ENCODE results near the gene IMMP2L.

The IMMP2L gene

DNA sequence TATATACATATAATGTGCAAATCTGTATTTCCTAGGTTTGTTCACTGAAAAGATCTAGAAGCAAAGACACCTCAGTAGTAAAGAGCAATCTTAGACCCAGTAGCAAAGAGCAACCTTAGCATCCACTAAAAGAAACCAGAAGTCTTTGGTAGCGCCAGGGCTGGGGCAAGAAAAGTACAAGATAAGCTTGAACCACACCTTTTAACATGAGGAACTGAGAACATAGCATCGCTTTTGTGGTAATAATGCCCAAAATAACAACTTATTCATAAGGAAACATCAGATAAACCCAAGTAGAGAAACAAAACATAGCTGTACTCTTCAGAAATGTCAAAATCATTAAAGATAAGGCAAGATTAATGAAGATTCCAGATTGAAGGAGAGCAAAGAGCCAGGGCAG, 173.4 kb downstream of the IMMP2L start:
- no peak for DNase-seq

DNA sequence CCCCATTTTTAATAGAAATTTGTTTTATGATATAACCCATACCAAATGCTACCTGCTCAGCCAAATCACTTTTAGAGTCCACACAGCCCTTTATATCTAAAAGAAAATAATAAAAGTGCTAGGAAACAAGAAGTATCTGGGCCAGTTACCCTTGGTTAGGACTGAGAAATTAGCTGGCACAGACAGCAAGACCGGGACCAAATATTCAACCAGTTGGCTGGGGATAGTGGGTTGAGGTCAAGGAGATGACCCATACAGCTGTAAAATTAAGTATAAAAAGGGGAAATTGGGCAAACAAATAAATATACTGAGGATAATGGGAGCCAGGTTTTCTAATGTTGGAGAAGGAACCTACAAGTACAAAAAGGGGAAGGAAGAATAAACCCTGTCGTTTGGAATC, 174.3 kb downstream of the IMMP2L start:
- no peak for DNase-seq

DNA sequence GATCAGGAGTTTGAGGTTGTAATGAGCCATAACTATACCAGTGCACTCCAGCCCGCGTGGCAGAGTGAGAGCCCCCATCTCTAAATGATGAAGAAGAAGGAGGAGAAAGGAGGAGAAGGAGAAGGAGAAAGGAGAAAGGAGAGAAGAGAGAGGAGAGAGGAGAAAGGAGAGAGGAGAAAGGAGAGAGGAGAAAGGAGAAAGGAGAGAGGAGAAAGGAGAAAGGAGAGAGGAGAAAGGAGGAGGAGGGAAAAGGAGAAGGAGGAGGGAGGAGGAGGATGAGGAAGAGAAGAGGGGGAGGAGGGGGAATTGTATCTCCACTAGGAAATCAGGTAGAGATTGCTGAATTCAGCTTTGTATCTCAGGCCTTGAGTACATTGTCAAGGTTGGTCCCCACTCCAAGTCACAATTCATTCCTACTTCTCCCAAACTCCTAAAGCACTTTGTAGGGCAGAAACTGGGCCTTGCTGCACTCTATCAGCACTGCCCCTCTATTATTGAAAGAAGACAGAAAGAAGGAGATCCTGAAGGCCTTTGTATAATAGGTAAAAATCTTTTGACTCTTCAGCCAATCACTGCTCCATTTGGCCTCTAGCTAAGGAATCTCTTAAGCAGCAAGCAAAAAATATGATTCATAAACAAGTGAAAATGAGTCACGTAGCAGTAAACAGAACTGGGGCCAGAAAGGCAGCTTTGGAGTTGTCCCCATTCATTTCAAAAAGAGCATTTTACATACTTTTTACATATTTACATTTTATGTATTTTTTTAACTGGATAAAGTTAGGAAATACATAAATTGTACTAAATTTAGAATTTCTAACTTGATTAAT, 178.0 kb downstream of the IMMP2L start:
- DNase-seq, result no peak

DNA sequence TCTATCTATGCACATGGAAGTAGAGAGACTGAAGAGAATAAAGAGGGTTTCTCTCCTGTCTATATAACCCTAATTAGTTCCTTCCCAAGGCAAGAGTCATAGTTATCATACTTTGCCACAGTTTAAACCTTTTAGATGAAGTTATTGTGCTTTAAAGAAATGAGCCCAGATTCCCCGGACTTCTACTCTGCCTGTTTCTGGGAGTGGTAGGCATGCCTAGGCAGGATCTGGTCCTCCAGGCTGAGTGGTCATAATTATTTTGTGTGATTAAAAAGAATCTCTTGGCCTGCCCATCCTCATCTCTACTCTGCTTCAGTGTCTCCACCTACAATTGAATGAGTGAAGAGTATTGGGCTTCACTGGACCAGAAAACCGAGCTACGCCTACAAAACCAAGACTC, 179.2 kb downstream of the IMMP2L start:
- DNase-seq, result no peak

DNA sequence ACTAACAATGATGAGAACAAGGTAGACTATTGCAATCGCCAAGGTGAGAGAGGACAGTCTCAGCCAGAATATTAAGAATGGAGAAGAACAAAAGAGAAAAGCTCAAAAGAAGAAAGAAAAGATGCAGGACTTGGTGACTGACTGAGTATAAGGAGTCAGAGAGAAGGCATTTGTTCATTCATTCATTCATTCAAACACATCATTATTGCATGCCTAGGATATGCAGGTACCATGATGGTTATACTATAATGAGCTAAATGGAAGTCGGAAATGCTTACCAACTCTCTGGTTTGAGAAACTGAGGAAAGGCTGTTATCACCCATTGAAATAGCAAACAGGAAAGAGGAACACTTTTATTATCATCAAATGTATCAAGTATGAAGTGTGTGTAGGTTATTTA, 180.7 kb downstream of the IMMP2L start:
- DNase-seq, result no peak

DNA sequence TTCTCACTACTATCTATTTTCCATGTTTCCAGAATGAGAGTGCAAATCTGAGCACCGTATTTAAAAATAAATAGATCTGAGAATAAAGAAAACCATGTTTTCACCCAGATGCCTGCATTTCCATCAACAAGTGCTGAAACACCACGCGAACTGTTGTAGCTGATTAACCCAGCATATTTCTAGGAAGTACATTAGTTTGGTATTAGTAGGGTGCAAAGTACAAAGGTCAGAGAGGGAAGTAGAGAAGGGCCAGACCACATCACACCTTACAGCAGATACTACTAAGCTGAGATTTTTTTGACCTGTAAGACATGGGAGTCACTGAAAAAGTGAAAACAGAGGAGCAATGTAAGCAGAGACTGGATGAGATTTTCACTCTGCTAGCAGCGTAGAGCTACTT, 181.3 kb downstream of the IMMP2L start:
- DNase-seq, result no peak

DNA sequence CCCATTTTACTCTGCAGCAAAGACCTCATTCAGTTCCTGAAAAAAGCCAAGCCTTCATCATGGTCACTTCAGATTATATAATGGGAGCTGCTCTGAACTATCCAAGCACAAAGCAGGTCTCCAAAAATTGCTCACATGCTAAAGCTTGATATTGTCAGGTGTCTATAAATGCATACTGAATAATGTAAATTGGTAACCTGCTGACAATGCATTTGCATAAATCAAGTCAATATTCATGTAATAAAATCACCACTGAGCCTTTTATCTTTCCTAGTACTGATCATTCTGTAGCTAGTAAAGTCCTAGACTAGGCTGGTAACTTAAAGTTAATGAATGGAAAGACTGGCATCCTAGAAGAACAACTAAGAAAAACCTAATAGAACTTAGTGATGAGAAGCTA, 188.3 kb downstream of the IMMP2L start:
- DNase-seq, result no peak

DNA sequence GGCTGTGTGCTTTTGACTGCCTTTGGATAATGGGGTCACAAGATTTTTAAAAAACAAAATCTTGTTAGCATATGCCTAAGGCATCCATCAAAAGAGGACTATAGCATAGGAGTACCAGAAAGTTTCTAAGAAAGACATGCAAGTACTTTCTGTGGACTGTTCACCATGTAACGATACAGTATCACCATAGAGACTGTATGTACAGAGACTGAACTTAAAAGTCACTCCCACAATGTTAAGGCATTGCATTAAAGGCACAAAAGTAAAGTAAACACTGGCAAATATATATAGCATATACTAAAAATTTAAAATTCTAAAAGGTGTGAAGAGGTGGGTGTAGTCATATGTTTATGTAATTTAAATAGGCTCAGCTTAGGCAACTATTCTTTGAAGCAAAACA, 190.9 kb downstream of the IMMP2L start:
- no peak for DNase-seq

DNA sequence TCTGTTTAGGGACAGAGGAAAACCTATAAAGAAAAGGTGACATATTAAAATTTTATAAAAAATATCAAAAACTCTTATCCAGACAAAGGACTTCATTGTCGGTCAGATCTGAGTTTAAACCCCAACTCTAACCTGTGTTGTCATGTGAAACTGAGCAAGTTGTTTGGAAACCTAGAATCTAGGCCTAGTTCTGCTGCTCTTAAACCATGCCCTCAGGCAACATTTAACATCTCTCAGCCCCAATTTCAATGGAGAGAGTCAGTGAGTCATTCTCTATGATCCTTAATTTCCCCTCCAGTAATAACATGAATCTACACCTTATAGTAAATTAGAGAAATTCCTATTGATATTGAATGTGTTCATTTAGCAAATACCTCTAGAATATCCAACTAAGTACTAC, 192.3 kb downstream of the IMMP2L start:
- no peak for DNase-seq

DNA sequence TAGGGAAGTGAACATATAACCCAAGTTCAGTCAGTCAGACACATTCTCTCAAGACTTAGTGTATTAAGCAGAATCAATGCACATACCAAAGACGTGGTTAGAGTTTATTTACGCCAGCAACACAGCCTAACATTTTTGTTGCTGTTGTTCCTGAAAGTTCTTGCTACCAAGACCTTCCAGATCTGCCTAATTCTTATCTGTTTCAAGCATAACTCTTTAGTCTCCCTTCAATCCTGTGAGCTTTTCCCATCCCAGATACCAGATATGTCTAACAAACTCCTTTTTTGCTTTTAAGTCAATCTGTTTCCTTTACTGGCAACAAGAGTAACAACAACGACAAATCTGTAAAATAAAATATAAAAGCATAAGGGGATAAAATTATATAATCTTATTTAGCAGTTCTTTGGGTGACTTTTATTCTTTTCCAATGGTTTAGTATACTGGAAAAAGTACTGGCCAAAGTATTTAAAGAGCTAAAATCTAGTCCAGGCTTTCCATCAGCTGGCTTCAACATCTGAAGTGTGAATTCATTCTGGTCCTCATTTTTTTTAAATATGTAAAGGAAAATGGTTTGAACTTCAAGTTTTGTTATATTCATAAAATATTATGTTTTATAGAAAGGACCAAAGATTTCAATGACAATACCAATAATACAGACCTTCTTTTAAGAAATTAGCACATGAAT, 193.8 kb downstream of the IMMP2L start:
- no peak for DNase-seq

DNA sequence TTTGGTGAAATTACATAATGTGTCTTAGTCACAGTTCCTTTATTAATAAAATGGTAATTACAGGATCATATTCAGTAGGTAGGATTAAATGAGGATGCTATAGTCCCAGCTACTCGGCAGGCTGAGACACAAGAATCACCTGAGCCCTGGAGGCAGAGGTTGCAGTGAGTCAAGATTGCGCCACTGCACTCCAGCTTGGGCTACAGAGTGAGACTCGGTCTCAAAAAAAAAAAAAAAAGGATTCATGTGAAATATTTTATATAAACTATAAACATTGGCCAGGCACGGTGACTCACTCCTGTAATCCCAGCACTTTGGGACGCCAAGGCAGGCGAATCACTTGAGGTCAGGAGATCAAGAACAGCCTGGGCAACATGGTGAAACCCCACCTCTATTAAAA, 197.9 kb downstream of the IMMP2L start:
- DNase-seq, result no peak

DNA sequence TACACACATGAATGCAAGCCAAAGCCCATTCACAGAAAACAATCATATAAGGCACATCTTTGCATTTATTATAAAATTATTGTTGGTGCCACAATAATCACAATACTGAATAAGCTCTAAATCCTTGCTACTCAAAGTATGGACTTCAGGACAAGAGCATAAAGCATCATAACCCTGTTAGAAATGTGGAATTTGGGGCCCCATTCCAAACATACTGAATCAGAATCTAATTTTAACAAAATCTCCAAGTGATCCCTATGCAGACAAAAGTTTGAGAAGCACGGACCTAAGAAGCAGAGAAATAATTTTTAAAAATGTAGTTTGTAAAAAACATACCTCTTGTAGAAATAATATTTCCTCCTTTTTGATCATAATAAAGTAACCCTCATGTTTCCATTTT, 199.2 kb downstream of the IMMP2L start:
- no peak for DNase-seq

DNA sequence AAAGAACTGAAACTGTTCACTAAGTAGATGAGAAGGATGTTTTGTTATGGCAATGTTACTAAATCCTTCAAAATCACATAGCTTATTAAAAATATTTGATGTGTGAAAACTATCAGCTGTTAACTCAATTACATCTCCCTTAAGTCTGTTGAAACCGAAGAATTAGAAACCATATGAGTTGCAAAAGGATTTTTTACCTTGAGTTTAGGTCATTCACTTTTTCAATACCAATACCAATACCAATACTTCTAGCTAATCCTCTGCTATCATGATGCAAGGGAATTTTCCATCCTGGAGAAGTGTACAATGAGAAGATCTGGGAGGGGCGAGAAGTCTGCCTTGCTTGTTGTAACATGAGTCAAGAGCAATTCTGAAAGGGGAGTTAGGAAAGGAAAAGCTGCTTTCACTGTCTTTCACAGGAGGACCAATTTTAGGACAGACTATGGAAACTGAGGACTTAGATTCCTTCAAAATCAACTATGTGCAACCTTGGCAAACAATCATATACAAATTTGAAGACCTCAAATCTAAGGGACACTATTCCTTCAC, 199.7 kb downstream of the IMMP2L start:
- no peak for DNase-seq

DNA sequence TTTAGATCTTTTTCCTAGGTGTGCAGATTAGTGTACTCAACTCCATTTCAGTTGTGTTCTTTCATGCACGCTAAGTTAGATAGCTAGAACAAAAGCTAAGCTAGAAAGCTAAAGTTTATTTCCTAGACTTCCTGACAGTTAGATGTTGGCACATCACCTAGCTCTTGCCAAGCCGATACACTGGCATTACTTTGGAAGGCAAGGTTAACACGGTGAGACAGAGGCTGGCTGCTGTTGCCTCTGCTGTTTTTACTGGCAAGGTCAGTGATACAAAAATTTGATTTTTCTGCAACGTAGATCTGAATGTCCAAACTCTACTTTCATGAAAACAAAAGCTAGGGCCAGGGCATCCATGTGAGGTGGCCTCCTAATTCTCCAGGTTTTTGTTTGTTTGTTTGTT, 203.4 kb downstream of the IMMP2L start:
- DNase-seq, result no peak

DNA sequence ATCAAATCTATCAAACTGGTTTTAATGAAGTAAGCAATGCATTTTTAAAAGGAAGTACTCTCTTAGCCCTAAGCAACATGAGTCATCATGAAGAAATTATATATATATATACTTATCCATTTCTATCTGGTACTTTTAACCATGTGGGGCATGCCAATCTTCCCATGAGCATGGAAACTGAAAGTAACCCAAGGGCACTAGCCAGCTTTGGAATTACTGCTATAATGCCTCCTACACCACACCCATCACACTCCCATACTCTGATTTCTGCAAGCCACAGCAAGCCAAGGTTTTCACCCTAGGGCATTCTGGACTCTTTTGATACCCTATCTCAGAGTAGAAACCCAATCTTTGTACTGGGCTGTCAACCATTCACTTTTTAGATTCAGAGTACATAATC, 204.6 kb downstream of the IMMP2L start:
- no peak for DNase-seq

DNA sequence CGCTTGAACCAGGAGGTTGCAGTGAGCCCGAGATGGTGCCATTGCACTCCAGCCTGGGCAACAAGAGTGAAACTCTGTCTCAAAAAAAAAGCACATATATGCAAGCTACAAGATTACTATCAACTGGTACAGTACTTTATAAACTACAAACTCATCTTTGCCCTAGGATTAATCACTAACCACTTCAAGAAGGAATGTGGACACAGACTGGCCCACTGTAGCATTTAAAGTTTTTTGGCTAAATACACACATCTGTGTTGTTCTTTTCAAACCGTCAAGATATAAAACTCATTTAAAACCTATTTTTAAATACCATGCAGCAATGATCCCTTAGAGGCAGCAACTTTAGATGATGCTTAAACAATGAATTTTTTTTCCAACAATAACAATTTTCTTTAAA, 205.4 kb downstream of the IMMP2L start:
- no peak for DNase-seq

DNA sequence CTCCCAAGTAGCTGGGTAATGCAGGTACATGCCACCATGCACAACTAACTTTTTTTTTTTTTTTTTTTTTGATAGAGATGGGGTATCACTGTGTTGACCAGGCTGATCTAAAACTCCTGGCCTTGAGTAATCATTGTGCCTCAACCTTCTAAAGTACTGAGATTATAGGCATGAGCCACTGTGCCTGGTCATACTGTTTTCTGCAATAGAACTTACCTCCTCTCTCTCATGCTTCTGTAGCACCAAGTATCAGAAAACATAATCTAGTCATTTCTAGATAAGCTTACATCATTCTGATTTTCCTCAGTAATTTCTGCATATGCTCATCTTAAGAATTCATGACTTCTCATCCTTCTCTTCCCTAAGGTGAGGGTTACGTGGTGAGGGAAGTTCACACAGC, 210.0 kb downstream of the IMMP2L start:
- DNase-seq, result no peak

DNA sequence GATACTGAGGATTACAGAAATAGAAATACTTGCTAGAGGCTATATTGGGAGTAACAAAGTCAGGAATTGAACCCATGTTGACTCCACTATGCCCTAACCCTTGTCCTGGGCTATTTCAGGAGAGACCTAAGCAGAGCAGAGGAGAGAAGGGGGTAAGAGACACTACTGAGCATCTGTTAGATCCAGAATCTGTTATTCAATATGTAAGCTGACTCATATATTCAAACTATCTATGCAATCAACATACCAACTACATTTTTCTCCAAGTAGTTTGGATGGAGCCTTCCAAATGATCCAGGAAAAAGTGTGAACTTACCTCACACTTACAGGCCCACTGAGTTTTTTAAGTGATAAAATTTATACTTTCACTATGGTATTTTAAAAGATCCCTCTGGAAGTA, 216.1 kb downstream of the IMMP2L start:
- no peak for DNase-seq

DNA sequence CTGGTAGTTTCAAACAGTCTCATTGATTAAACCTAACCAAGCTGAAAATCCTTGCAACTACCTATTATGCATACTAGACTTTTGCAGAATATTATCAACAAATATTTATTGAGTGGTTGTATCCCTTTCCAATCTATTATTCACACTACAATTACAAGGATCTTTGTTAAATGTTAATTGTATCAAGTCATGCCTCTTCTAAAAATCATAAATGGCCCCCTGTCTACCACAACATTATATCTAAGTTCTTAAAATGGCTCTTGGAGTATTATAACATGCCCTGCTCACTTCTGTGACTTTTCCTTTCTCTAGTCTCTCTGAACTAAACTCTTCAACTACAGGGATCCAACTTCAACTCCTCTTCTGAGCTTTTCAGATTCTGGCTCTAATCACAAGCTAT, 219.3 kb downstream of the IMMP2L start:
- no peak for DNase-seq

DNA sequence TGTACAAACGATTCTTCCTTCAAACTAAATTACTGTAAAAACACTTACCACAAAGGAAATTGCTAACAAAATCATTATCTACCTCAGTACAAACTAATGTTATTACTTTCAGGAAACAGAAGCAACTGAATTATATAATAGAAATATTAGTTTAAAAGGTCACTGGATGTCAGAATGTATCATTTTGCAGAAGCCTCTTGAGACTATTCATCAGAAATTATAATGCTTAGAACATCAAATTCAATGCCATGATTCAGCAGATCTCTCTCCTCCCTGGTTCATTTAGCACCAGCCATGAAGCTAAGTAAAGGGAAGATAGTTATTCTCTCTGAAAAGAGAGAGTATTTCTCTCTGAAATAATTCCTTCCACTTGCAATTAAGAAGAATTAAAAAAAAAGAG, 223.3 kb downstream of the IMMP2L start:
- DNase-seq, result no peak

DNA sequence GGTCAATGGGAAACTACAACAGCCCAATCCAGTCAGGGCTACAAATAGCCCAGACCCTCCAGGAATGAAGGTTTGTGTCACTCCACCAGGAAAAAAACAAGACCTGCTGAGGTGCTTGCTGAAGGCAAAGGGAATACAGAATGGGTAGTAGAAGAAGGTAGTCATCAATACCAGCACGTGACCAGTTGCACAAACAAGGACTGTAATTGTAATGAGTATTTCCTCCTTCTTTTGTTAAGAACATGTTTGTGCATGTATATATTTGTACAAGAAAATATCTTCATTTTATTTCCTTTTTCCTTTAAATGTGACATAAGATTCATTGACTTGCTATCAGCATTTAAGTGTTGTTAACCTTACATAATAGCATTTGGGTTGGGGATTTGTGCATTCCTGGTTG, 229.3 kb downstream of the IMMP2L start:
- no peak for DNase-seq

DNA sequence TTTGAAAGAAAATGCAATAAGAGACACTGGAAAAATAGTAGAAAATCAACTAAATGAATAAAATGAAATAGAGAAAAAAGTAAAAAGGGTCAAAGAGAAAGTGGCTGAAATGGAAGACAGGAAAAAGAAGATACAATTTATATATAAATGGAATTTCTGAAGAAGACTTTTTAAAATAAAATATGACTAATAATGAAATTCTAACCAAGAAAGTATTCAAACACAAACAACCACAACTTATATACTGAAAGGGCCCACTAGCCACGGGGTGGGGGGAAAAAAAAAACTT, 232.1 kb downstream of the IMMP2L start:
- no peak for DNase-seq

DNA sequence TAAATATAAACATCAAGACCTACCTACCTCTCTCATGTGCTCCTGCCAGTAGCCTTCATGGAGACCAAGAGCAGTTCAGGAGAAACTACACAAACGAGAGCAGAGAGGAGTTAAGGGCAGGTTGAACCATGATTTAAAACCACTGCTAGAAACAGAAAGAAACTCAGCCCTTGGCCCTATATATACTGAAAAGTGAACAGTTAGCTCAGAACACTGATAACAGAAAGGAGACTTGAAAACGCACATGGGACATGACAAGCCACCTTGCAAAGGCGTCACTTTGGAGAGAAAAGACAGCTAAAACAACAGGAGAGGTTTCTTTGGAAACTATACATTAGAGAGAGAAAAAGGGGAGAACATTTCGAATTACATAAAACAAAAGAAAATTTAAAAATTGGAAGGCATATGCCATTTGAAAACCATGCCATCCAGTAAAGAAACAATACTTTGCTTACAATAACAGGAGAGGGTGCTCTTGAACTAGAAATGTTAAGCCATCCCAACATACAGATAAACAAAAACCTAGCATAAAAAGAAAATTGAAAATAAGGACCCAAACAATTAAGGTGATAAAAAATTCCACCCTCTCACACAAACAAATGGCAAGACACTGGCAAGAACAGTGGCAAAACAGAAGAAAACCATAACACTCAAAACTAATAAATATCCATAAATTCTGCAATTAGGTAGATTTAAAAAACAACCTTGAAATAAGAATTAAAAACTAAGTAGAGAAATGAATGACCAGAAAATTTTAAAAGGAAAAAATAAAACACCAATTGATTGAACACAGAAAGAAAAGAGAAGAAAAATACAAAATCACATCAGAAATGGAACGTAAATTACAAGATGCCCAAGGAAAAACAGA, 232.7 kb downstream of the IMMP2L start:
- DNase-seq, result no peak

DNA sequence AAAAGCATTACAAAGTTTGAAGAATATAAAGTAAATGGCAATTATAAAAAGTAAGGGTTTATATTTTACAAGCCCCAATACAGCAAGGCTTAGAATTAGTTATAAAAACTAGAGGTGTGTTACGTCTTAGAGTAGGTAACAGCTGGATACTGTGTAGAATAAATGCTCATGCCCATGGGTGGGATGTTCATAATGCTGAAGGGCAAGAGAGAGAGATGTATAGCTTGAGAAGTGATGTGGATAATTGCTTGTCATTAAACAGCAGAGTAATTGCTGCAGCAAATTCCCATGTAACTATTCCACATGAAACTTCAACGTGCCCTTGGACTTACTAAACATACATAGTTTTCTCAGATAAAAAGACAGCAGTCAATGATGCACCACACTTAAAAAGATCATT, 233.8 kb downstream of the IMMP2L start:
- DNase-seq, result no peak
